Left forelimb (tissue), 1 donor: ENCODE data around the gene ANKS6.

Experiments
- DNase-seq: peaks from one replicate; pipeline ENCODE4 v3.0.0-alpha.2; 2018; ENCODE audit warnings: low spot score

The ANKS6 gene

DNA sequence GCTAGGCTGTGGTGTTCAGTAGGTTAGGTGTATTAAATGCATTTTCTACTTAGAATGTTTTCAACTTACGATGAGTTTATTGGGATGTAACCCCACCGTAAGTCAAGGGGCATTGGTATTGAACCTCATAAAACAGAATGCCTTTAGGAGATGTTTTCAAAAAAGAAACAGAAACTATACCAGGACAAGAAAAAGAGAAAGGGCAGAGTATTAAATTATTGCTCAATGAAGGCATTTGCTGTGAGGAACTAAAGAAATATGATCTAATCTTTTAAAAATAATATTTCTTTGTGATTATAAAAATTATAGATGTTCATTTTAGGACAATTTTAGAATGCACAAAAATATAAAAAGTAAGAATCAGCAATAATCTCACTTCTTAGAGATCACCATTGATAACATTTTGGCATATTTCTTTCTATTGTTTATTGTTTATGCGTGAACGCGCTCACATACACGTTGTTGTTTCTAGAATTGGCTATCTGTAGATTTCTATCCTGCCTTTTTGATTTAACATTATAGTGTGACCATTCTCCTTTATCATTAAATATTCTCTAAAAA is 19.1 kb upstream of the ANKS6 start:
- no peak for DNase-seq

DNA sequence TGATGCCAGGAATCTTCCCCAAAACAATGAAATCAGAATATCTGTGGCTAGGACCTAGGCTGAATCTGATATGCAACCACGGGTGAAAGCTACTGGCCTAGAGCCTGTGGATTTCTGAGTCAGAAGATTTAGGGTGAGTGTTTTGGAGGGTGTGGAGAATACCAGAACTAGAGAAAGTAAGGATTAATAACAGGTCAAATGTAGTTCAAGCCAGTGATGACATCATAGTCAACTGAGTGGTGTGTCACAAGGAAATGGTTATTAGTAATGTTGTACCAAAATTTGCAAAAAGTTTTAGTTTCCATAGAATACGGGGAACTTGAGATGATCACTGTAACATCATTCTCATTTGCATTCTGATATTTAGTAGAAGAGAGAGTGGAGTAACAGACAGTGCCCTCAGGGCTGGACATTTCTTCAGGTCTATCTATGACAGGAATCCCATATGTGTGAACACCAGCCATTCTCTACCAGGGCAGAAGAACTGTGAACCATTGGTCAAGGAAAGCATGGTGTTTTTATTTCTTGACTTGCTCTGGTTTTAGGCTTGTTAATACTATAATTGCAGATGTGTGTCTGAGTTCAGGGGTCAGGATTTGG is 14.8 kb upstream of the ANKS6 start:
- no peak for DNase-seq

DNA sequence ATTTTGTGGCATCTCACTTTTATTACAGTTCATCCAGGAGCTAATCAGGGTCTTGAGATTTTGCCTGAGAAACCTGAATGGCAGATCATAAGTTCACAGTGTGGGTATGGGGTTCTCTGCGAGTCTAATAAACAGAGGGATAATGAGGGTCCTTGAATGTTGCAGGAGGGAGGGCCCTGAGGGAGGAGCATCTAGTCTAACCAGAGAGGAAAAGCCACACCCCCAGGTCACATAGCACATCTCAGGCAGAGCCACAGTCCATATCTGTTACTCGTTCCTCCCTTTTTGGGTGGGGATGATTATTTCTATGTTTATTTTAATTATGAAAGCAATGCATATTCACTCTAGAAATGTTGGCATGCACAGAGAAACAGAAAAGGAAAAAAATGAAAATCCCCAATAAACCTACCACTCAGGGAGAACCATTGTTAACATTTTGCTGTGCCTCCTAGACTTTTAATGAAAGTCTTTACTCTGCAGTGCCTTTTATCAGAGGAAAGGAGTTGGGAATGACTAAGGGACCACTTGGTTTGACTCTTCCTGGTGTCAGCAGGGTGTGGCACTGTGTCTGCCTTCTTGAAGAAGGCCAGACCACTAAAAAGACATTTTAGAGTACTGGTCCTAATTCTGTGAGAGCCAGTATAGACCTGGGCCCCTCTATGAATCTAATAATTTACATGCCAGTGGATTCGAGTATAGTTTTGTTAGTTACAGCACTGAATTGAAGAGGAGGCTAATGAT is 13.9 kb upstream of the ANKS6 start:
- DNase-seq: no peak

DNA sequence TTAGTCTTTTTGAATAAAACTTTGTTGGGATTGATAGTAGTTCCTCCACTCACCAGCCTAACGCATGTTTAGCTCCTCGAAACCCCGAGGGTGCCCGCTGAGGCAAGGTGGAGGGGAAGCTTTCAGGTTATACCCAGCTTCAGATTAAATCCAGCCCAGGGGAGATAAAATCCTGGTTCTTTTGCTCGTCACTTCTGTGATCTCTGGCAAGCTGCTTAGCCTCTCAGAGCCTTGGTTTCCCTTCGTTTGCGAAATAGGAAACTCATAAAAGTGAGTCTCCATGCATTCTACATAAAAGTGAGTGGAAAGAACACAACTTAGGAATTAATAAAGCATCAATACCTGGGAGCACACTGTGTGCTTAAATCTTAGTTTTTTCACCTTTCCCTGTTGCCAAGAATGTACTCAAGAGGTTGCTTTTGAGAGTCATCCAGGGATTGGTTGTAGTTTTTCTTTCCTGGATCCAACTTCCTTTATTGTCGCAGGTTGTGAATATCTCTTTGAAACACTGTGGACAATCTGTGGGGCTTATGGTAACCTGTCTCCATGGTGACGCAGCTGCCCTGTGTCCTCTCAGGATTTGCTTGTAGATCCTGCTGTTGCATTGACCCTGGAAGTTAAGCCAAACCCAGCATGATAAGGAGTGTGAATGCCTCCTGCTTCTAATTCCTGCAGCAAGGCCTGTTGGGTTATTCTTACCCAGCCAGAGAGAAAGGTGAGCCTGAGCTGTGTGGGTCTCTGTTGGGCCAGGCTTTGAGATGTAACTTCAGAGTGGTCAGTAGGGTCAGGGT is 13.2 kb upstream of the ANKS6 start:
- DNase-seq: no peak

DNA sequence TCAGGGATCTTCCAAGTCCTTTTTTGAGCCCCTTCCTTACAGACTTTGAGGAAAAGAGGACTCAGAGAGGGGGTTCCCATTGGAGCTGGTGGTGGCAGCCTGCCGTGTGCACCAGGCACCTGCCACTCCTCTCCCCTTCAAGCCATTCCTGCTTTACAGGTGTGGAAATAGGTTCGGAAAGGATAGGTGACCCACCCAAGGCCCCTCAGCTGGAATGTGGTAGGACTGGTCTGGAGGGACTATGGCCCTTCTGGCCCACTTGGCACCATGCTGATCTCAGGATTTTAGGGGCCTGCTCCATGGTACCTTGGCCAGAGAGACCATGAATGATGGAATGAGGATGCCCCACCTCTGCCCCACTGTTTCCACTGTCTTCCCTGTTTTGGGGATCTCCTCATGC is 12.5 kb upstream of the ANKS6 start:
- no peak for DNase-seq

DNA sequence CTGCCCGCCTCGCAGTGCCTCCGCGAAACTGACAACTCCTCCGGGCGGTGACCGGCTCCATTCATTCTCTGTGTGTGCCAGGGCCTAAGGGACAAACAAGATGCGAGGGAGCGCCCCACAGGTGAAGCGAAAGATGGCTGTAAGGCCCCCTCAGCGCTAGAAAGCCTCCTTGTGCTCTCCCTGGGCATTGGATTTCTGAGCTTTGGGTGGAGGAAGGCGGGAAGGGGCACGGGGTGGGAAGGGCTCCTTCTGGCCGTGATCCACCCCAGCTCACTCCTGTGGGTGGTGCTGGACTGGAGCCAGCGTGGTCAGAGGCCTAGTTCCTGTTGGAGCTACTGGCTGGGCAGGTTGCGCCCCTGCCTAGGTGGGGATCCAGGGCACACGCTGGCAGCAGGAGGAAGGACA is 12.1 kb upstream of the ANKS6 start:
- no peak for DNase-seq

DNA sequence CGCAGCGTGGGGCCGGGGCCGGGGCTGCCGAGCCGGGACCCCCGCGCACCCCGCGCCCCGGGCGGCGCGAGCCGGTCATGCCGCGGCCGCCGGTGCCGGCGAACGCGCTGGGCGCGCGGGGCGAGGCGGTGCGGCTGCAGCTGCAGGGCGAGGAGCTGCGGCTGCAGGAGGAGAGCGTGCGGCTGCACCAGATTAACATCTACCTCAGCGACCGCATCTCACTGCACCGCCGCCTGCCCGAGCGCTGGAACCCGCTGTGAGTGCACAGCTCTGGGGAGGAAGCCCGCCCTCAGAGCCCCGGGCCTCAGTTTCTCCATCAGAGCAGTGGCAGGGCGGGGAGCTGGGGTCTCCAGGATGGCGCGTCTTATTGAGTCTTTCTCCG is 11.4 kb upstream of the ANKS6 start:
- DNase-seq: no peak

DNA sequence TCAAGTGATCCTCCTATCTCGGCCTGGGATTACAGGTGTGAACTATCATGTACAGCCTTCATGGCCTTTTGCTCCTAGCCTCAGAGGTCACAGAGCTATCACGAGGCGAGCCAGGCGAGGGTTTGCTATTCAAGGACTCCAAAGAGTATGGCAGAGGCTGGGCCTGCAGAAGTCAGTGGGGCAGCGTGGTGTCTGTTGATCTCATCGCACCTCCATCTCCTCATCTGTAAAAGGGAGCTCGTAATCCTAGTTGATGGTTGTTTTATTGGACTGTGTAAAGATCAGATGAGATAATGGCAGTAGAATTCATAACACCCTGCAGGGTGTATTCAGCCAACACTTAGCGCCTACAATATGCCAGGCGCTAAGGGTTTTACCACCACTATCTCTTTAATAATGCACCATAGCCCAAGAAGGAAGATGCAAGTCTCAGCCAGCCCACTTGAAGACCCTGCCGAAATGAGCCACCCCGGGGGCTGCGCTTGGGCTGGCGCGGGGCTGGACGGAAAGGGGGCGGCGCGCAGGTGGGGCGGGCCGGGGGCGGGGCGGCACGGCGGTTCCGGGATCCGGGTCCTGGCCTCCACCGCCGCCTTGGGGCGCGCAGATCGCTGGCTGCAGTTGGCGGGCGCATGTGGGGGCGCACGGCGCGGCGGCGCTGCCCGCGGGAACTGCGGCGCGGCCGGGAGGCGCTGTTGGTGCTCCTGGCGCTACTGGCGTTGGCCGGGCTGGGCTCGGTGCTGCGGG is 10.9 kb upstream of the ANKS6 start, which contains the start of gene GALNT12:
GALNT12 (plus strand) TSS at position 601 of the 744 bp plus-strand sequence; CDS start at position 630, 29 bp downstream.
- DNase-seq: no peak

DNA sequence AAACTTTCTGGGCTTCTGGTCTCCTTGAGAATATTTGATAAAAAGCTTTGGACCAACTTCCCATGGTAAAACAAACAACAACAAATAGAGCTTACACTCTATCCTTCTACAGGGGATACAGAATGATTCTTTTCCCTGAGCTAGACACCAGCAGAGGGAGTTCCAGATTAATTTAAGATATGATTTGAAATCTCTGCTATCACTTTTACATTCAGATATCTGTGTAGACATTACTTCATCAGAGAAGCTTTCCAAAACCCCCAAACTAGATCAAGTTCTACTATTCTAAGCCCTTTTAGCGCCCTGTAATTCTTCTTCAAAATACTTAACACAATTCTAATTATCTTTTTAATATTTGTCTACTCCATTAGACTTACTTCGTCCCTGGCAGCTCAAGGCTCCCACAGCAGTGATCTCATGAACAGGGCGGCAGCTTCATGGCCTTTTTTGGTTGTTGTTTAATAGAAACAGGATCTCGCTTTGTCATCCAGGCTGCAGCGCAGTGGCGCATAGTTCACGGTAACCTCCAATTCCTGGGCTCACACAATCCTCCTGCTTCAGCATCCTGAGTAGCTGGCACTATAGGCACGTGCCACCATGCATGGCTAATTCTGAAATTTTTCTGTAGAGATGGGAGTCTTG is 10.2 kb upstream of the ANKS6 start:
- DNase-seq: no peak

DNA sequence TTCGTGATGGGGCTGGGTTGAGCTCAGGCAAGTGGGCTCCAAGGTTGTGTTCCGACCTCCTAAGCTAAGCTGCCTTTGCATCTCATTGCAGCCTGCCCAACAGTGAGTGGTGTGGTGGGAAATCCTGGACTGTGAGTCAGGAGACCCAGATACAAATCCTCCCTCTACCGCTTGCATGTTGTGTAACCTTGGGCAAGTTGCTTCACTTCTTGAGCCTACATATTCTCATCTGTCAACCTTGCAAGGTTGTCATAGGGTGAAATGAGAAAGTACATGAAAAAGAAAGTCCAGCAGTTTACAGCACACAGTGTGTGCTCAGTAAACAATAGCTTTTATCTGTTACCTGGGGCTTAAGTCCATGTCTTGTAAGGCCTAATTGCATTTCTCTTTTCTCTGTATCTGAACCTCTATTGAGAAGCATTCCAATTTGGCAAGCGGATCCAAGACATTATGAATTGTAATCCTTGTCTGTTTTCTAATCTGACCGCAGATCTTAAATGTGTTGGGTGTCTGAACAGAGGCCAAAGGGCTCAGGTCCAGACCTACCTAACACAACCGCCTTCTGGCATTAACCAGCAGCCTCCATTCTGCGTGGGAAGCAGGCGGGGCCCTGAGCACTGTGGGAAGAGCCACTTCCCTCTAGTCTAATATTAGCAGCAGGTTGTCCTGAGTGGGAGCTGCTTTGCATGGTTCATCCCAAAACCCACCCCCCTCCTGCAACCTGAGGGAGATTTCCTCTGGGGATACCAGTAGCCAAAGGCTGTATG is 9.3 kb upstream of the ANKS6 start:
- no peak for DNase-seq

DNA sequence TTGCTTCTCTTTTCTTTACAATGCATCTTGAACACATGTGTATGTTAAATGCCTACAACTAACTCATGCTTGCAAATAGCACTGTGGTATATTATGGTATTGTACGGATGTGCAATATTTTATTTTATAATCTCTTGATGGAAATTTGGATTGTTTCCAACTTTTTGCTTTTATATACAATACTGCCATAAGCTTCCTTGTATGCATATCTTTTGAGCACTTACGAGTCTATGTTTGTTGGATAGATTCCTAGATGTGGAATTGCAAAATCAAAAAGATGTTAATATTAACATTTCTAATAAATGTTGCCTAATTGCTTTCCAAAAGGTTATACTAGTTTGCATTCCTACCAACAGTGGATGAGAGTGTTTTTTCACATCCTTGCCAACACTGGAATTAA is 7.7 kb upstream of the ANKS6 start:
- no peak for DNase-seq

DNA sequence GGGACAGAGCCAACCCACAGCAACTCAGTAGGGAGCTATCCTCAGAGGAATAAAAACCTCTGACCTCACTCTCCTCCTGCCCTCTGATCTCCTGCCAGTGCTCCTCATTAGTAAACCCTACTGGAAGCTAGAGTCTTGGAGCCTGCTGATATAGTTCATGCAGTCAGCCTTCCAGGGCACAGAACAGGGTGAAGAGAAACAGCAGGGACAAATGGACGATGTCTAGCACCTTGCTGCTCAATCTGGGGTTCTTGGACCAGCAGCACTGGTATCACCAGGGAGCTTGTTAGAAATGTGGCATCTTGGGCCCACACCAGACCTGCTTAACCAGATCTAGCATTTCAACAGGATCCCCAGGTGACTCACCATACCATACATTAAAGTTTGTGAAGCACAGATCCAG is 5.6 kb upstream of the ANKS6 start:
- DNase-seq: no peak

DNA sequence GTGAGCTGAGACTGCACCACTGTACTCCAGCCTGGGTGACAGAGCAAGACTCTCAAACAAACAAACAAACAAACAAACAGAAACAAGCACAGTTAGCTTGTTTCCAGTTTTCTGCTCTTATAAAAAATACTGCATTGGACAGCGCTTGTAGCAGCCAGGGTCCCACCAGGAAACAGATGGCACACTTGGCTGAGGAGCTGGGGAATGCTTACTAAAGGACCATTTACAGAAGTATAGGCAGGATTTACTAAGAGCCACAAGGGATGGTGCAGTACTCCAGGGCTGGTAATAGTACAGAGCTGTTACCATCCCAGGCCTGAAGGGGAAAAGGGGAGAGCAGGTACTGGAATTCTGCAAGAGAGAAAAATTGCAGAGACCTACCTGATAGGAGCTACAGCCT is 5.2 kb upstream of the ANKS6 start:
- DNase-seq: no peak

DNA sequence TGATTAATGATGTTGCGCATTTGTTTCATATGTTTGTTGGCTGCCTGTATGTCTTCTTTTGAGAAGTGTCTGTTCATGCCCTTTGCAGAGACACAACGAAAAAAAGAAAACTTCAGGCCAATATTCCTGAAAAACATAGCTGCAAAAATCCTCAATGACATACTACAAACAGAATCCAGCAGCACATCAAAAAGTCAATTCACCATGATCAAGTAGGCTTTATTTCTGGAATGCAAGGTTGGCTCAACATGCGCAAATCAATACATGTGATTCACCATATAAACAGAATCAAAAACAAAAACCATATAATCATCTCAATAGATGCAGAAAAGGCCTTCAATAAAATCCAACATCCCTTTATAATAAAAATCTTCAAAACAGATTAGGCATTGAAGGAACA is 1.9 kb upstream of the ANKS6 start:
- no peak for DNase-seq

DNA sequence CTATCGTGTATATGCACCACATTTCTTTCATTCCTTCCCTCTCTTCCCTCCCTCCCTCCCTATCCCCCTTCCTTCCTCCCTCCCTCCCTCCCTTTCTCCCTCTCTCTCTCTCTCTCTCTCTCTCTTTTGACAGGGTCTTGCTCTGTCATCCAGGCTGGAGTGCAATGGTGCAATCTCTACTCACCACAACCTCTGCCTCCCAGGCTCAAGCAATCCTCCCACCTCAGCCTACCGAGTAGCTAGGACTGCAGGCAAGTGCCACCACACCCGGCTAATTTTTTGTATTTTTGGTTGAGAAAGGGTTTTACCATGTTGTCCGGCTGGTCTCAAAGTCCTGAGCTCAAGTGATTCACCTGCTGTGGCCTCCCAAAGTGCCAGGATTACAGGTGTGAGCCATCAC is 1.1 kb upstream of the ANKS6 start:
- no peak for DNase-seq

DNA sequence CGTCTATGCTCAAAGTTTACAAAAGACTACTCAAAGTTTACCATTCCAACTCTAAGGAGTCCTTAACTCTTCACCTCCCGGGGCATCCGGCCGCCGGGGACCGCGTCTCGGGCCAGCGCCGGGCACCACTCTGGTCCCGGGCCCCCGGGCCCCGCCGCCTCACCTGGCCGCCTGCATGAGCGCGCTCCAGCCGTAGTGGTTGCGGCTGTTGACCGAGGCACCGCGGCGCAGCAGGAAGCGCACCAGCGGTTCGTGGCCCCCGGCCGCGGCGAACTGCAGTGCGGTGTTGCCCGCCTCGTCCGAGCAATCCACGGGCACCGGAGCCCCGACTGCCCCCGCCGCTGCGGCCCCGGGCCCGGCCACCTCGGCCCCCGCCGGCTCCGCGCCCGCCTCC is 388 bp downstream of the ANKS6 start:
- no peak for DNase-seq

DNA sequence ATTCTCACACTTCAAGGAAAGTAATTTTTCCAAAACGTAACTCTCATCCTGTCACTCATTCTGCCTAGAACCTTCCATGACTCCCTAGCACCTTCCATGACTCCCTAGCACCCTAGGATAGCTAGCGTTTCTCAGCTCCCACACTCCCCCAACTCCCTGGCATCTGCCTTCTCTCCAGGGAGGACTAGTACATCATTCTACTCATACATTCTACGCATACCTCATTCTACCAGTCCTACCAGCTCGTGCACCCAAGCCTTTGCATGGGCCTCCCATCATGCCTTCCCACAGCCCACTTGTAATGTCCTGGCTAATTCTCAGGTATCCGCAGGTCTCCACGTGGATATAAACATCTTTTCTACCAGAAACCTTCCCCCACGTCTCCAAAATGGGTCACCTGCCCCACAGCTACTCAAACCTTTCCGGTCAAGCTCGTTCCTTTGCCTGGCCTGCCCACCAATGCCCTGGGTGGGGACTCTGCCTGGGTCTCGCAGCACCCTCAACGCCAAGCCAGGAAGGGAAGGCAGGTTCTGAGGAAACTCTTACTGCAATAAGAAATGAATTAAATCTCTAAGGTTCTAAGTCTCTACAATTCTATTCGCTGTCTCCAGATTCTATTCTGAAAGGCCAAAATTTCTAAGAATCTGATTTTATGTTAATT is 930 bp downstream of the ANKS6 start:
- no peak for DNase-seq

DNA sequence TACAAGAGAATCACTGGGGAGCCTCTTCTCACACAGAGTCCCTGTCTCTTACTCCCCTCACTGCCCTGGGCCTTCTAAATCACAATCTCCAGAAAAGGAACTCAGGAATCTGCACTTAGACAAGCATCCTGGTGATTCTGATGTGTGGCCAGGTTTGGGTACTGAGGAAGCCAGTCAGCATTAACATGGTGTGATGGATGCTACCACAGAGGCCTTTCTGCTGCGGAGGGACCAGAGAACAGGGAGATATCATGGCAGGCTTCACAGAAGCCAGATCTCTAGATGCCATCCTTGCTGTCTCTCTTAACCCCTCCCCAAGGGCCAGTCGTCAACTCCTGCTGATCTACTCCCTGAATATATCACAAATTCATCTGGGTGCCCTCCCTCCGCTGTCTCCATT is 1.6 kb downstream of the ANKS6 start:
- no peak for DNase-seq

DNA sequence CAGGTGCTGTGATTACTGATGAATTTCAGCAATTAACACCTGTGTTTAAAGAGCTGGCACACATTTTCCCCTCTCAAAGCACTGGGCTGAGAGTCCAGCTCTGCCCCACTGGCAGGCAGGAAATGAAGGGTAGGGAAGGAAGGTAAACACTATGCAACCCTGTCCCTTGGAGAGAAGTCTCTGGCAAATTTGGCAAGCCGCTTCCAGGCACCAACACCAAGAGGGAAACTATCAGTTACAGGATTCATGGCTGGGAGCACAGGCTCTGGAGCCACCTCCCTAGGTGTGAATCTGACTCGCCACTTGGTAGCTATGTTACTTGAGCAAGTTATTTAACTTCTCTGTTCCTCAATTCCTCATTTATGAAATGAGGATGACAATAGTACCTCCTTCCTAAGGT is 3.3 kb downstream of the ANKS6 start:
- DNase-seq: no peak
